B cell (primary cell): ENCODE results near the gene HK3. TPM values are rescaled to one million over a fixed set of nuclear protein-coding genes. Genes with fewer than 3 reads are reported as not detected.

Experiments
- ATAC-seq: fragments of 200-7000 bp; cut with Tn5 transposase; one replicate; pipeline ENCODE4 v1.10.0; 2021; ENCODE audit warnings: low read depth, mild to moderate bottlenecking, moderate number of reproducible peaks, moderate library complexity
- CTCF ChIA-PET: fragments of 350-600 bp; sonication (Branson Sonifier 250); formaldehyde crosslinking; loops from one replicate; lab custom pipeline; 2021; ENCODE audit warnings: antibody characterized with exemption, inconsistent platforms; lab: Charles Lee
- POLR2A ChIA-PET: fragments of 350-600 bp; sonication (Branson Sonifier 250); formaldehyde crosslinking; loops from one replicate; lab custom pipeline; 2021; ENCODE audit warnings: antibody characterized with exemption; lab: Charles Lee
- DNase-seq: peaks from one replicate; pipeline ENCODE4 v3.0.0; 2013
- H2AFZ ChIP-seq: 2 replicates; pipeline ENCODE4 v1.6.1; 2012; ENCODE audit warnings: mild to moderate bottlenecking, low read depth, low read length; ENCODE audit not compliant: insufficient read depth, poor library complexity, severe bottlenecking
- H3K27ac ChIP-seq, 2 donors: 1 replicate in 1 of 2; 2 replicates in 1 of 2; pipeline ENCODE4 v1.5.1; 2012 to 2013; ENCODE audit warnings: low read length in 2 of 2, mild to moderate bottlenecking in 2 of 2, moderate library complexity in 1 of 2
- H3K27me3 ChIP-seq, 4 experiments: fragments of 200-600 bp in 1 of 4; sonication (generic) in 1 of 4; replicated peaks in 1 of 4; 1 replicate in 2 of 4; 2 replicates in 2 of 4; pipeline versions ENCODE4 v1.6.1 to v1.7.0; 2013 to 2016; ENCODE audit warnings: low read length in 3 of 4, mild to moderate bottlenecking in 2 of 4, mixed read lengths in 1 of 4, moderate library complexity in 1 of 4; ENCODE audit not compliant: insufficient read depth in 4 of 4, control insufficient read depth in 3 of 4; ENCODE audit errors: control extremely low read depth in 1 of 4
- H3K36me3 ChIP-seq, 2 experiments: replicated peaks in 1 of 2; 1 replicate in 1 of 2; 2 replicates in 1 of 2; pipeline versions ENCODE4 v1.6.1 to v1.7.1; 2013; ENCODE audit warnings: low read length in 1 of 2; ENCODE audit not compliant: insufficient read depth in 2 of 2, control insufficient read depth in 1 of 2; ENCODE audit errors: control extremely low read depth in 1 of 2, extremely low read depth in 1 of 2
- H3K4me1 ChIP-seq, 2 donors: fragments of 200-600 bp in 1 of 2; sonication (generic) in 1 of 2; 1 replicate in 1 of 2; 2 replicates in 1 of 2; pipeline versions ENCODE4 v1.5.1 to v1.6.1; 2013 to 2017; ENCODE audit warnings: low read length in 2 of 2; ENCODE audit not compliant: control insufficient read depth in 2 of 2, insufficient read depth in 2 of 2
- H3K4me2 ChIP-seq: replicated peaks from 2 replicates; pipeline ENCODE3; 2012; ENCODE audit warnings: mild to moderate bottlenecking, low read depth, low read length; ENCODE audit not compliant: poor library complexity, severe bottlenecking
- H3K4me3 ChIP-seq, 5 experiments: fragments of 200-600 bp in 1 of 5; sonication (generic) in 1 of 5; 1 replicate in 3 of 5; 2 replicates in 2 of 5; pipeline versions ENCODE4 v1.5.1 to v1.7.0; 2011 to 2016; ENCODE audit warnings: low read length in 4 of 5, mild to moderate bottlenecking in 4 of 5, low read depth in 2 of 5, control low read depth in 1 of 5, moderate library complexity in 1 of 5; ENCODE audit not compliant: insufficient read depth in 1 of 5; ENCODE audit errors: control extremely low read depth in 1 of 5, extremely low read depth in 1 of 5
- H3K79me2 ChIP-seq: fragments of 200-600 bp; sonication (generic); one replicate; pipeline ENCODE4 v1.6.0; 2016; ENCODE audit warnings: low read length; ENCODE audit not compliant: control insufficient read depth, insufficient read depth
- H3K9ac ChIP-seq: fragments of 200-600 bp; sonication (generic); 2 replicates; pipeline ENCODE4 v1.6.1; 2017; ENCODE audit warnings: mild to moderate bottlenecking, low read length, moderate library complexity
- H3K9me3 ChIP-seq, 3 donors: one replicate each; pipeline versions ENCODE4 v1.6.1 to v1.7.1; 2013; ENCODE audit warnings: low read length in 2 of 3; ENCODE audit not compliant: control insufficient read depth in 2 of 3, insufficient read depth in 1 of 3; ENCODE audit errors: control extremely low read depth in 1 of 3
- H4K20me1 ChIP-seq: 2 replicates; pipeline ENCODE4 v1.6.0; 2012; ENCODE audit warnings: mild to moderate bottlenecking, low read length; ENCODE audit not compliant: insufficient read depth, control insufficient read depth, poor library complexity, severe bottlenecking
- H3K27ac Mint-ChIP-seq: one replicate; pipeline ENCODE4 v1.8.0; 2021; ENCODE audit warnings: mixed read lengths
- H3K27me3 Mint-ChIP-seq: one replicate; pipeline ENCODE4 v1.8.0; 2021; ENCODE audit warnings: mixed read lengths
- H3K4me1 Mint-ChIP-seq: one replicate; pipeline ENCODE4 v1.8.0; 2021; ENCODE audit warnings: mixed read lengths
- H3K4me3 Mint-ChIP-seq: one replicate; pipeline ENCODE4 v1.8.0; 2021; ENCODE audit warnings: mixed read lengths
- H3K9me3 Mint-ChIP-seq: one replicate; pipeline ENCODE4 v1.8.0; 2022; ENCODE audit warnings: mixed read lengths; ENCODE audit not compliant: insufficient read depth
- EZH2 ChIP-seq: IDR thresholded peaks from 2 replicates; pipeline ENCODE4 v1.6.1; 2012; ENCODE audit warnings: borderline replicate concordance, low read depth, mild to moderate bottlenecking, moderate library complexity, low read length; ENCODE audit not compliant: insufficient read depth, poor library complexity, severe bottlenecking
- WGBS: methylation state at CpG from one replicate; pipeline ENCODE4 v1.1.5; 2013; ENCODE audit warnings: missing lambda C conversion rate; ENCODE audit not compliant: insufficient coverage; 5-methylcytosine and 5-hydroxymethylcytosine counted together
- intact Hi-C: fragments of 100-400 bp; cut with micrococcal nuclease; formaldehyde crosslinking; loops from one replicate; pipeline ENCODE4 v1.10.0; 2022
- polyA plus RNA-seq: library from polyadenylated mRNA; depleted of rRNA; stranded (reverse); fragments of >200 nt; gene quantifications from 2 replicates; pipeline ENCODE4 v1.2.3, GENCODE V29; 2012
- total RNA-seq, 2 donors: library from RNA; stranded (reverse); fragments of 120-200 nt in 1 of 2; gene quantifications; 1 replicate in 1 of 2; 2 replicates in 1 of 2; pipeline versions ENCODE4 v1.2.3 to v1.2.4, GENCODE V29; 2013 to 2022
- TF ChIP-seq, protein P1 (sequence below): fragments of 200-600 bp; IDR thresholded peaks from one replicate; pipeline ENCODE4 v1.8.0; 2022; ENCODE audit warnings: antibody characterized with exemption, mild to moderate bottlenecking

The HK3 gene
- total and polyA plus RNA-seq, 2 donors (not counting 1 experiment from before 2014, with no cell fraction given) = 0.30 to 5.0 TPM

DNA sequence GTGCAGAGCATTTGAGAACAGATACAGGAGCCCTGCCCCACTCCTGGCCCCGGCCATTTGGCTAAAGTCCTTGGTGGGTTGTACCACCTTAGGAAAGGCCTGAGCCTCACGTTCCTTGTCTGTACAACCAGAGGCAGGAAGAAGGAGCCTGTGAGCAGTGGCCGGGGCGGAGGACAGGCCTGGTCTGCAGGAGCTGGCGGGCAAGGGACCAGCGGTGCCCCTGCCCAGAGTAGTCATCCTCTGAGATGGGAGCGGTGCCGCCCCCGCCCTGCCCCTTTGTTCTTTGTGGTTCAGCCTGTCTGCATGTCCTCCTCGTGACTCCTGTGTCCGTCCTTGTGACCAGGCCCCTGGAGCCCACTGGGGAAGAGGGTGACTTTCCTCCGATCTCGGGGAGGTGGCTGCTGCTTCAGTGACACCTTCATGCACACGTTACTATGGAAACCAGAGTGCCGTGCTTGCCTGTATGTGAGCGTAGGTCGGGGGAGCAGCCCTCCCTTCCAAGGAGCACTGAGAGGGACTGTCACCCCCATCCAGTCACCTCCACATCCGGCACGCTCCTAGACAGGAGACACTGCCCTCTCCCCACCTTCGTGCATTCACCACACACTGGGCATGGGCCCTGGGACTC, 45.9 kb downstream of the HK3 start:
- no peaks in the 10 kb centered on the region for H3K79me2 ChIP-seq
- H3K4me1 ChIP-seq = no peaks in the 10 kb centered on the region
- Mint-ChIP-seq H3K4me3 (no peak overlapping the region), H3K4me1 (no peaks in the 10 kb centered on the region), H3K27me3 (peaks cover 28% of the 10 kb centered on the region), H3K9me3 (no peaks in the 10 kb centered on the region), H3K27ac (no peak overlapping the region)
- peaks cover 0 to 4% (median 0%) of the 10 kb centered on the region in 3 donors for H3K9me3 ChIP-seq
- H3K27ac ChIP-seq = no peak overlapping the region
- POLR2A ChIA-PET = no interaction called here
- DNase-seq = no peak
- no peak for TF ChIP-seq EZH2
- TF ChIP-seq, protein P1, sequence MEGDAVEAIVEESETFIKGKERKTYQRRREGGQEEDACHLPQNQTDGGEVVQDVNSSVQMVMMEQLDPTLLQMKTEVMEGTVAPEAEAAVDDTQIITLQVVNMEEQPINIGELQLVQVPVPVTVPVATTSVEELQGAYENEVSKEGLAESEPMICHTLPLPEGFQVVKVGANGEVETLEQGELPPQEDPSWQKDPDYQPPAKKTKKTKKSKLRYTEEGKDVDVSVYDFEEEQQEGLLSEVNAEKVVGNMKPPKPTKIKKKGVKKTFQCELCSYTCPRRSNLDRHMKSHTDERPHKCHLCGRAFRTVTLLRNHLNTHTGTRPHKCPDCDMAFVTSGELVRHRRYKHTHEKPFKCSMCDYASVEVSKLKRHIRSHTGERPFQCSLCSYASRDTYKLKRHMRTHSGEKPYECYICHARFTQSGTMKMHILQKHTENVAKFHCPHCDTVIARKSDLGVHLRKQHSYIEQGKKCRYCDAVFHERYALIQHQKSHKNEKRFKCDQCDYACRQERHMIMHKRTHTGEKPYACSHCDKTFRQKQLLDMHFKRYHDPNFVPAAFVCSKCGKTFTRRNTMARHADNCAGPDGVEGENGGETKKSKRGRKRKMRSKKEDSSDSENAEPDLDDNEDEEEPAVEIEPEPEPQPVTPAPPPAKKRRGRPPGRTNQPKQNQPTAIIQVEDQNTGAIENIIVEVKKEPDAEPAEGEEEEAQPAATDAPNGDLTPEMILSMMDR = no peak
- H3K4me3 ChIP-seq = no peak overlapping the region
- no peak overlapping the region for H3K9ac ChIP-seq
- CTCF ChIA-PET = no interaction called here
- H4K20me1 ChIP-seq = no peaks in the 10 kb centered on the region
- intact Hi-C loops = no loop called here
- ATAC-seq = no peak
- no peak overlapping the region for H3K4me2 ChIP-seq
- 78% methylated on average over 17 of the region's 20 CpGs for WGBS
- no peaks in the 10 kb centered on the region for H3K36me3 ChIP-seq
- H3K27me3 ChIP-seq = peaks cover 0 to 3% (median 0%) of the 10 kb centered on the region in 4 experiments
- no peak overlapping the region for H2AFZ ChIP-seq

DNA sequence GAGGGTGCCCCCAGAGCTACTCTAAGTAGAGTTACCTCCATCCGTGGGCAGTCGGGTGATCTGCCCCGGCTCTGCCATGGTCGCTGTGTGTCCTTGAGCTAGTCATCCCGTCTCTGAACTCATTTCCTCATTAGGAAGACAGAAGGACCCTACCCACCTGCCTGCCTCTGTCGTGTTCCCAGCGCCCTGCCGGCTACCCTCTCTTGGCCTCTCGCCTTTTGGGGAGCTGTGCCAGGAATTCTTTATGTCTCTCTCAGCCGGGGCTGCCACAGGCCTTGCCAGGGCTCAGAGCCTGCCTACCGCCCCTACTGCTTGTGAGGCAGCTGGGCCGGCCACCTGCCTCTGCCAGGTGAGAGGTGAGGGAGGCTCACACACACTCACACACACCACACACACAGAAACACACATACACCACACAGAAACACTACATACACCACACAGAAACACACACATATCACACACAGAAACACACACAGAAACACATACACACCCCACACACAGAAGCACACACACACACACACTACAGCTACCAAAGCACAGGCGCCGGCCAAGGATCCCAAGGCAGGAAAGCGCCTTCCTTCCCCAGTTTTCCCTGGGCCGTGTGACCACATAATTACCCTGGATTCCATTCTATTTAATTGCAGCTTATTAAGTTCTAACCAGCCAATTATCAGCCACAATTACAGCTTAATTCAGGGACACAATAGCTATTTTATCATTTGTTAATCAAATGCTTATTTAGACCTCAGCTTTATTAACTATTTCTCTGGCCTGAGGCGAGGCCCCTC, 47.1 kb downstream of the HK3 start:
- Histone ChIP-seq H3K4me2 (no peak overlapping the region), H3K36me3 (no peaks in the 10 kb centered on the region), H3K79me2 (no peaks in the 10 kb centered on the region), H4K20me1 (no peaks in the 10 kb centered on the region), H3K27me3 (peaks cover 0 to 3% (median 0%) of the 10 kb centered on the region in 4 experiments), H2AFZ (no peak overlapping the region), H3K9me3 (peaks cover 0 to 3% (median 0%) of the 10 kb centered on the region in 3 donors), H3K9ac (no peak overlapping the region), H3K4me1 (no peaks in the 10 kb centered on the region), H3K4me3 (no peak overlapping the region), H3K27ac (no peak overlapping the region)
- DNase-seq = no peak
- Mint-ChIP-seq H3K4me1 (no peaks in the 10 kb centered on the region), H3K27me3 (peaks cover 28% of the 10 kb centered on the region), H3K4me3 (no peak overlapping the region), H3K27ac (no peak overlapping the region), H3K9me3 (no peaks in the 10 kb centered on the region)
- no peak for TF ChIP-seq EZH2
- TF ChIP-seq, protein P1 = no peak
- CTCF ChIA-PET = no interaction called here
- whole genome bisulfite sequencing = 87% methylated on average over 15 of the region's 17 CpGs
- POLR2A ChIA-PET = no interaction called here
- intact Hi-C loops = no loop called here
- ATAC-seq = no peak
